HL-60 (cell line): ENCODE data around the gene PCDH8.

Experiments used
- CTCF ChIP-seq: IDR thresholded peaks from one replicate; pipeline ENCODE4 v1.5.1; 2011; ENCODE audit warnings: low read length, control low read depth, inconsistent platforms; ENCODE audit not compliant: insufficient read depth
- GABPA ChIP-seq: IDR thresholded peaks from 2 replicates; pipeline ENCODE4 v1.6.1; 2012; ENCODE audit warnings: low read depth
- POLR2AphosphoS5 ChIP-seq: IDR thresholded peaks from 2 replicates; pipeline ENCODE4 v1.6.1; 2012; ENCODE audit warnings: low read depth
- REST ChIP-seq: IDR thresholded peaks from 2 replicates; pipeline ENCODE4 v1.6.1; 2012; ENCODE audit warnings: low read depth; ENCODE audit not compliant: insufficient replicate concordance

- TF ChIP-seq POLR2AphosphoS5 (no peak), CTCF (no peak), GABPA (no peak), REST (no peak)
Observed at GRCh38 chr13:52838433-52839107, 9.9 kb downstream of the PCDH8 start.
